HG03045 (cell line): ENCODE results near the gene PNPLA6.

Experiments
- ATAC-seq: cut with Tn5 transposase; IDR thresholded peaks from one replicate; pipeline ENCODE4 v1.9.1; 2021; ENCODE audit warnings: mild to moderate bottlenecking, moderate library complexity; ENCODE audit not compliant: unreplicated experiment

The PNPLA6 gene

DNA sequence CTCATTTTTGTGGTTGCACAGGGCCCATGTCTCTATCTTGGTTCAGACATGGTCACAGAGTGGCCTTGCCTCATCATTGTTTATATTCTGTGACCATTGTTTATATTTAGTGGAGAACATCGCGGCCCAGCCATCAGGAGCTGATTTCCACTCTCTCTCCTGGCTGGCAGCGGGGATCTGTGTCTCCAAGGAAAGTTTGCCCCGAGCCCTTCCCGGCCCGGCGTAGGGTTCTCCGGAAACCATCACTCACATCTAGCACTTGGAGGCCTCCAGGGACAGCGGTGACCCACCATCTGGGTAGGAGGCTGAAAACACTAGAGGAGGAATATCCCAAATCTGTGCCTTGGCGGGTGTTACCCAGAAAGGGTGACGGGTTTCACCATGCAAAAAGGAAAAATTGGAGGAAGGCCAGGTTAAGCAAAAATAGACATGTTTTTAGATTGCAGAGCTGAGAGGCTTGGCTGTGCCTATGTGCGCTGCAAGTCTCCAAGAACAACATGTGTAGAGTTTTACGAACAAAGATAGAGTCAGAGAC is 20.3 kb upstream of the PNPLA6 start:
- no peak for ATAC-seq

DNA sequence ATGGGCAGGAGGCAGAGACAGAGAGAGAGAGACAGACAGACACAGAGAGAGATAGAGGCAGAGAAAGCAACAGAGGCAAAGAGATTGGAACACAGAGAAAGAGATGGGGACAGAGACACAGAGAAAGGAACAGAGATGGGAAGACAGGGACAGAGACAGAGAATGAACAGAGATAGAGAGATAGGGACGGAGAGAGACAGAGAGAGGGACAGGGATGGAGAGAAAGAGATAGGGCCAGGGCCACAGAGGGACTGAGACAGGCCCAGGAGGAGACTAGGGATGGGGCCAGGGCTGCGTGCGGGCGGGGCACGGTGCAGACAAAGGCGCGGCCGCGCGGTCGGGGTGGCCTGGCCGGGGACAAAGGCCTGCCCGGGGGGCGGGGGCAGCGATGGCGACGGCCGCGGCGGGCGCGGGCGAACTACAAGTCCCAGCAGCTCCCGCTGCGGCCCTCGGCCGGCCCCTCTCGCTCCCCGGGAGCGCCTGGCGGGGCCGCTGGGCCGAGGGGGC is 19.8 kb upstream of the PNPLA6 start, which contains the start of gene ZNF358:
ZNF358 (plus strand) TSS at position 459 of the 507 bp plus-strand sequence. CDS start 3,140 bp downstream, outside the sequence.
- ATAC-seq: no peak

DNA sequence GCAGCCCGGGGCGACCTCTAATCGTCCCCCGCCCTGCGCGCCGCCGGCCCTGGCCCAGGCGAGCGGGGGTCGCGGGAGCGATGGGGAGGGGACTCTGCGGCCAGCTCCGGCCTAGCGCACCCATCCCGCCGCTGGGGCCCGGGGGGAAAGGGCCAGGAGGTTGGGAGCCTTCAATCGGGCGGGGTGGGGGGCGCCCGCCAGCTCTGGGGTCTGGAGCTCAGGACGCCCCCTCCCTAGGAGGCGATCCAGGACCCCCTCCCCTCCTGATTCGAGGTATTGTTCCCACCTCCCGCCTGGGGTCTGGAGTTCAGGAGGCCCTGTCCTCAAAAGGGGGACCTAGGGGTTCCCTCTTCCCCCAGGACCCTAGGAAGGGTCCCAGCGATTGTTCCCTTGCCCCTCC is 19.2 kb upstream of the PNPLA6 start:
- no peak for ATAC-seq

DNA sequence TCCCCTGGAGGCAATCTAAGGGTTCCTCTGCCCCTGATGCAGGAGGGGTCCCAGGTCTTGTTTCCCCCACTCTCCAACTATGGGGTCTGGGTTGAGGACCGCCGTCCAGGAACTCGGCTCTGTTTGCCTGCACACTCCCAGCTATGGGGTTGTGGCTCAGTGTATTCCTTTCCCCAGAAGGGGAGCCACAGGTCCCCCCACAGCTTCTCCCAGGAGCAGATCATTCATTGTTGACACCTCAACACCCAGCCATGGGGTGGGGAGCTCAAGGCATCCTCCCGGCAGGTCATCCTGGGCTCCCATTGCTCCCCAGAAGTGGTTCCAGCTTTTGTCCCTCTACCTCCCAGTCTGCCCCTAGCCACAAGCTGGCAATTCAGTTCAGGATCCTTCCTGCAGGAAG is 18.6 kb upstream of the PNPLA6 start:
- no peak for ATAC-seq

DNA sequence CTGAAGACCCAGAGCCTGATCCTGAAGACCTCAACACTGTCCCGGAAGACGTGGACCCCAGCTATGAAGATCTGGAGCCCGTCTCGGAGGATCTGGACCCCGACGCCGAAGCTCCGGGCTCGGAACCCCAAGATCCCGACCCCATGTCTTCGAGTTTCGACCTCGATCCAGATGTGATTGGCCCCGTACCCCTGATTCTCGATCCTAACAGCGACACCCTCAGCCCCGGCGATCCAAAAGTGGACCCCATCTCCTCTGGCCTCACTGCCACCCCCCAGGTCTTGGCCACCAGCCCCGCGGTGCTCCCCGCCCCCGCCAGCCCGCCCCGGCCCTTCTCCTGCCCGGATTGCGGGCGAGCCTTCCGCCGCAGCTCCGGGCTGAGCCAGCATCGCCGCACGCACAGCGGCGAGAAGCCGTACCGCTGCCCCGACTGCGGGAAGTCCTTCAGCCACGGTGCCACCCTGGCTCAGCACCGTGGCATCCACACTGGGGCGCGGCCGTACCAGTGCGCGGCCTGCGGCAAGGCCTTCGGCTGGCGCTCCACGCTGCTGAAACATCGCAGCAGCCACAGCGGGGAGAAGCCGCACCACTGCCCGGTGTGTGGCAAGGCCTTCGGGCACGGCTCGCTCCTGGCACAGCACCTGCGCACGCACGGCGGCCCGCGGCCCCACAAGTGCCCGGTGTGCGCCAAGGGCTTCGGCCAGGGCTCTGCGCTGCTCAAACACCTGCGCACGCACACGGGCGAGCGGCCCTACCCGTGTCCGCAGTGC is 16.0 kb upstream of the PNPLA6 start:
- no peak for ATAC-seq

DNA sequence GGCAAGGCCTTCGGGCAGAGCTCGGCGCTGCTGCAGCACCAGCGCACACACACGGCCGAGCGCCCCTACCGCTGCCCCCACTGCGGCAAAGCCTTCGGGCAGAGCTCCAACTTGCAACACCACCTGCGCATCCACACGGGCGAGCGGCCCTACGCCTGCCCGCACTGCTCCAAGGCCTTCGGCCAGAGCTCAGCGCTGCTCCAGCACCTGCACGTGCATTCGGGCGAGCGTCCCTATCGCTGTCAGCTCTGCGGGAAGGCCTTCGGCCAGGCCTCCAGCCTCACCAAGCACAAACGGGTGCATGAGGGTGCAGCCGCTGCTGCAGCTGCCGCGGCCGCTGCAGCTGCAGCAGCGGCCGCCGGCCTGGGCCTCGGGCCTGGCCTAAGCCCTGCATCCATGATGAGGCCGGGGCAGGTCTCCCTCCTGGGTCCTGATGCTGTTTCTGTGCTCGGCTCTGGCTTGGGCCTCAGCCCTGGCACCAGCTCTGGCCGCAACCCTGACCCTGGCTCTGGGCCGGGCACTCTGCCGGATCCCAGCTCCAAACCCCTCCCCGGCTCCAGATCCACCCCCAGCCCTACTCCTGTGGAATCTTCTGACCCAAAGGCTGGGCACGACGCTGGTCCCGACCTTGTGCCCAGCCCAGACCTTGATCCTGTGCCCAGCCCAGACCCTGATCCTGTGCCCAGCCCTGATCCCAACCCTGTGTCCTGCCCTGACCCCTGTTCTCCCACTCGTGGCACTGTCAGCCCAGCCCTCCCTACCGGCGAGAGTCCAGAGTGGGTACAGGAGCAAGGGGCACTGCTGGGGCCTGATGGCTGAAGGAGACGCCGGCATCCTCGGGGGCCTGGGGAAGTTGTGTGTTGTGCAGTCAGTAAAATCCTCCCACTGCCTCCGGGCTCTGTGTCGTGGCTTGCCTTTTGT is 15.1 kb upstream of the PNPLA6 start:
- no peak for ATAC-seq

DNA sequence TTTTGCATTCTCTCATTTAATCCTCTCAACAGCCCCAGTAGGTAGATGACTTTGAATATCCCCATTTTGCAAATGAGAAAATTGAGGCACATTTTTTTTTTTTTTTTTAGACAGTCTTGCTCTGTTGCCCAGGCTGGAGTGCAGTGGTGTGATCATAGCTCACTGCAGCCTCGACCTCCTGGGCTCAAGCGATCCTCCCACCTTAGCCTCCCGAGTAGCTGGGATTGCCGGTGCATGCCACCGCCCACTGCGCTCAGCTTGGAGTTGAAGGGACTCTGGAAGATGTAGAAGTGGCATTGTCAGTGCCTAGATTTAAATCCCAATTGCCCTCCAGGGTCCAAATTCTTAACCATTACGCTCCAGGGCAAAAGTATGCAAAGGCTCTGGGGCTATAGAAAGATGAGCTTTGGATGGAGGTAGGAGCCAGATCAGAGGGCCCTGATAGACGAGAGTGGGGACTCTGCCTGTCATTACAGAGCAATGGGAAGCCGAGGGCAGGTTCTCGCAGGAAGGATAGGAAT is 13.9 kb upstream of the PNPLA6 start:
- no peak for ATAC-seq

DNA sequence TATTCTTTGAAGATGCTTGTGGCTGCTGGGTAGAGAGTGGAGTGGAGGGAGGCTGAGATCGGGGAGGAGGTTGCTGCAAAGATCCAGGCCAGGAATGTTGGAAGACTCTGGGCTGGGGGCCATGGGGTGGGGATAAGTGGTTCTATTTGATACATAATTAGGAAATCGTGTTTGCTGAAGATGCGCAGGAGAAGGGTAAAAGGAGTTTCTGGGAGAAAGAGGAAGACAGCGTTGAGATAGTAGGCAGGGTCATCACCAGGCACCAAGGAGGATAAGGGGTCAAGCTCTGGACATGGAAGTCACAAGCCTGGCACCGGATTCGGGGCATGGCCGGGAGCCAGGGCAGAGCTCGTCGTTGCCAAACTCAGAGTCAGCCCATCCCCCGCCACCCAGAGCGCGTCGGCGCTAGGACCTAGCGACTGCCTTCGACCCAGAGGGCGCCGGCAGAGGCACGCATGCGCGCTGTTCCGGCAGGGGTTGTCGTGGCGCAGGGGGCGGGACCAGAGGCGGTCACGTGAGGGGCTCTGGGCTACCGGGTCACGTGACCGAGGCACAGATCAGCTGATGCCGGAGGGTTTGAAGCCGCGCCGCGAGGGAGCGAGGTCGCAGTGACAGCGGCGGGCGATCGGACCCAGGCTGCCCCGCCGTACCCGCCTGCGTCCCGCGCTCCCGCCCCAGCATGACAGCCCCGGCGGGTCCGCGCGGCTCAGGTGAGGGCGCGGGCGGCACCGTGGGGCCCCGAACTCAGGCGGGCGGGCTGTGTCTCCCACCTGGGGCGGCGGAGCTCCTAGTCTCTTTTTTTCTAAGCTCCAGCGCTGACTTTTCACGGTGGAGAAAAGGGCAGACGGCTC is 13.2 kb upstream of the PNPLA6 start, which contains the start of gene MCOLN1:
MCOLN1 (plus strand) TSS at position 553 of the 851 bp plus-strand sequence; CDS start at position 680, 127 bp downstream.
- ATAC-seq: peak; percentile 77

DNA sequence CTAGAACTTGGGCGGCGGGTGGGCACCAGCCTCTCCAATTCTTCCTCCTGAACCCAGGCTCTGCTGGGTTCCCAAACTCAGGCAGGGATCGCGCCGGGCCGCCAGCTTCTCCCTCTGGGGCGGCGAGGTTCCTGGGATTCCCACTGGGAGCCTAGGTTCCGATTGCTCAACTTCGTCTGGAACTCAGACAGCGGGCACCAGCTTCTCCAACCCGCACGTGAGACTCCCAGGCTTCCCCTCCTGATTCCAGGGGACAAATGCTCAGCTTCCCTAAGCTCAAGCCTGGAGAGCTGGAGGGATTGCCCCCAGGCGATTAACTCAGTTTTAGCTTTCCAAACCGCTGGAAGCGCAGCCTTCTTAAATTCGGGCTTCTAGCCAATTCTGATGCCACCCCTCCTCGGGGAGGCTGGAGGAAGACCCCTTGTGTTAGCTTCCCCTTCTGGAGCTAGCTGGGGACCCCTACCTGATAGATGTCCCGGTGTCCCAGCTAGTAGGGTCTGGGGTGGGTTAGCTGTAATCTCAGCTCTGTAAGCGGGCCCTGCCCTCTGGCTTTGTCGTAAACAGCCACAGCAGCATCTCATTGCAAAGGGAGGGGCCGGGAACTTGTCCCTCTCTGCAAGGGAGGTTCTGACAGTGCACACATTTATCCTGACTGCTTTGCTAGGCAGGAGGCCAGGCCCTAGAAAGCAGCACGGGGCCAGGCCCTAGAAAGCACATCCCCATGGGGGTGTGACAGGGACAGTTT is 12.4 kb upstream of the PNPLA6 start:
- no peak for ATAC-seq

DNA sequence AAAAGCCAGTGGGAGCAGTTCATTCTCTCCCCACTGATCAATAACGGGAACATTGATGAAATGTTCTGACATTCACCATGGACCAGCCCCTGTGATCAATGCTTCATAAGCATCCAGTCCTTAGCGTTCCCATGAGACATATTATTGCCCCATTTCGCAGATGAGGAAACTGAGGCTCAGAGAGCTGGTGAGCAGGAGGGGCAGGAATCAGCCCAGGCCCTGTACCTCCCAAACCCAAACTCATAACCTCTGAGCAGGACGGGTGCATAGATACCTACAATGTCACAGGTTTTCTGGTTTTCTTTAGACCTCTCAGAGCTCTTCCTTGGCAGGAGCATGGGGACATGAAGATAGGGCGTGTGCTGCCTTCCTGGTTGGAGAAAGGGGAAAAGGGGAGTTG is 11.0 kb upstream of the PNPLA6 start:
- no peak for ATAC-seq

DNA sequence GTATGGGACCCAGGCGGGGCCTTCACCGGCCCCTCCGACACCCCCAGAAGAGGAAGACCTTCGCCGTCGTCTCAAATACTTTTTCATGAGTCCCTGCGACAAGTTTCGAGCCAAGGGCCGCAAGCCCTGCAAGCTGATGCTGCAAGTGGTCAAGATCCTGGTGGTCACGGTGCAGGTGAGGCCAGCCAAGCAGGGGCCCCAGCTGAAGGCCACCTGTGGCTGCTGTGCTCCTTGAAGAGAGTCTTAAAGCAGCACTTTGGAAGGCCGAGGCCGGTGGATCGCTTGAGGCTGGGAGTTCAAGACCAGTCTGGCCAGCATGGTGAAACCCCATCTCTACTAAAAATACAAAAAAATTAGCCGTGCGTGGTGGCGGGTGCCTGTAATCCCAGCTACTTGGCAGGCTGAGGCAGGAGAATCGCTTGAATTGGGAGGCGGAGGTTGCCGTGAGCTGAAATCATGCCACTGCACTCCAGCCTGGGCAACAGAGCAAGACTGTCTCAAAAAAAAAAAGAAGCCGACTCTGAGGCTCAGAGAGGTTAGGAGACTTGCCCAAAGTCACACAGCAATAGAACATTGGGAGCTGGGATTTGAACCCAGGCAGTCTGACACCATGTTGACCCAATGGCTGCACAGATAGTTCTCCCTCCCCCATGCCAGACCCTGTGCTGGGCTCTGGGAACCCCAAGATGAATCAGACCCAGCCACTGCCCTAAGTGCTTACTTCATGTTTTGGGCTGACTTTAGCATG is 10.4 kb upstream of the PNPLA6 start:
- no peak for ATAC-seq

DNA sequence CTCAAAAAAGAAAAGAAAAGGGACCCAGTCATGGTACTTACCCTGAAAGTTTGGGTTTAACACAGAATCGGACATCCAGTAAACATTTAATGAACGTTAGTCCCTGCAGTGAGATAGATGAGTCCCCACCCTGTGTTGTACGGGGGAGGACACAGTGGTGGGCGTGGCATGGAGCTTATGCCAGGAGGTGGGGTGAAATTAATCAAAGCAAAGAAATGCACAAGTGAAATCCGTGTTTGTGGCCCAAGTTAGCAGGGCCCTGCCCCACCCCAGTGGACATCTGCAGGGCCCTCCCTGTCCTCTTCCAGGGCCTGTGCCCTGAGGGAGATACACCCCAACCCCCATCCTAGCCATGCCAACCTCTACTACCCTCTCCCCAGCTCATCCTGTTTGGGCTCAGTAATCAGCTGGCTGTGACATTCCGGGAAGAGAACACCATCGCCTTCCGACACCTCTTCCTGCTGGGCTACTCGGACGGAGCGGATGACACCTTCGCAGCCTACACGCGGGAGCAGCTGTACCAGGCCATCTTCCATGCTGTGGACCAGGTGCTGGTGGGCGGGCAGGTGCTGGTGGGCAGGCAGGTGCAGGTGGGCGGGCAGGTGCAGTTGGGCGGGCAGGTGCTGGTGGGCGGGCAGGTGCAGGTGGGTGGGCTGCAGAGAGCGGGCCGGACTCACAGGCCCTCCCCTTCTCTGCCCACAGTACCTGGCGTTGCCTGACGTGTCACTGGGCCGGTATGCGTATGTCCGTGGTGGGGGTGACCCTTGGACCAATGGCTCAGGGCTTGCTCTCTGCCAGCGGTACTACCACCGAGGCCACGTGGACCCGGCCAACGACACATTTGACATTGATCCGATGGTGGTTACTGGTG is 9.2 kb upstream of the PNPLA6 start:
- no peak for ATAC-seq

DNA sequence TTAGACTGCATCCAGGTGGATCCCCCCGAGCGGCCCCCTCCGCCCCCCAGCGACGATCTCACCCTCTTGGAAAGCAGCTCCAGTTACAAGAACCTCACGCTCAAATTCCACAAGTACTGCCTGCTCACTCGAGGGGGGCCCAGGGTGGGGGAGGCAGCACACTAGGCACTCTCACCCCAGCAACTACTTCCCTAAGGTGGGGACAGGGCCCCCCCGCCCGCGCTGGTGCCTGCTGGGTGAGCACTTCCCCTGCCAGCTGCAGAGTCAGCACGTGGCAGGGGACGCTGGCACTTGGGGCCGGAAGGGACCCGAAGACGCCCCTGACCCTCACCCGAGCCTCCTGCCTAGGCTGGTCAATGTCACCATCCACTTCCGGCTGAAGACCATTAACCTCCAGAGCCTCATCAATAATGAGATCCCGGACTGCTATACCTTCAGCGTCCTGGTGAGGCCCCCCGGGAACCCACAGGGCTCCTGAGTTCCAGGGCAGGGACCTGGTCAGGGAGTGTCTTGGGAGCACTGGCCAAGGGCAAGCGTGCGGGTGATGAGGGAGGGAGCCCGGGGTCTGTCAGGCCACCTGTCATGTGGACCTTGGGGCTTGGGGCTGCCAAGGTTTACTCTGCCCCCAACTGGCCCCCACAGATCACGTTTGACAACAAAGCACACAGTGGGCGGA is 7.9 kb upstream of the PNPLA6 start:
- no peak for ATAC-seq

DNA sequence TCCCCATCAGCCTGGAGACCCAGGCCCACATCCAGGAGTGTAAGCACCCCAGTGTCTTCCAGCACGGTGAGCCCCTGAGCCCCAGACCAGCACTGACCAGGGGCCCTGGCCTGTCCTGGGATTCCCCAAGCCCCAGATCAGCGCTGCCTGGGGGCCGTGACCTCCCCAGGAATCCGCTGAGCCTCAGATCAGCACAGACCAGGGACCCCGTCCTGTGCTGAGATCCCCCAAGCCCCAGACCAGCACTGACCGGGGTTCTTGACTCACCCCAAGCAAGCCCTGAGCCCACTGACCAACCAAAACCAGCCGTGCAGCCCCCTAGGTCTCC is 7.4 kb upstream of the PNPLA6 start:
- ATAC-seq: no peak

DNA sequence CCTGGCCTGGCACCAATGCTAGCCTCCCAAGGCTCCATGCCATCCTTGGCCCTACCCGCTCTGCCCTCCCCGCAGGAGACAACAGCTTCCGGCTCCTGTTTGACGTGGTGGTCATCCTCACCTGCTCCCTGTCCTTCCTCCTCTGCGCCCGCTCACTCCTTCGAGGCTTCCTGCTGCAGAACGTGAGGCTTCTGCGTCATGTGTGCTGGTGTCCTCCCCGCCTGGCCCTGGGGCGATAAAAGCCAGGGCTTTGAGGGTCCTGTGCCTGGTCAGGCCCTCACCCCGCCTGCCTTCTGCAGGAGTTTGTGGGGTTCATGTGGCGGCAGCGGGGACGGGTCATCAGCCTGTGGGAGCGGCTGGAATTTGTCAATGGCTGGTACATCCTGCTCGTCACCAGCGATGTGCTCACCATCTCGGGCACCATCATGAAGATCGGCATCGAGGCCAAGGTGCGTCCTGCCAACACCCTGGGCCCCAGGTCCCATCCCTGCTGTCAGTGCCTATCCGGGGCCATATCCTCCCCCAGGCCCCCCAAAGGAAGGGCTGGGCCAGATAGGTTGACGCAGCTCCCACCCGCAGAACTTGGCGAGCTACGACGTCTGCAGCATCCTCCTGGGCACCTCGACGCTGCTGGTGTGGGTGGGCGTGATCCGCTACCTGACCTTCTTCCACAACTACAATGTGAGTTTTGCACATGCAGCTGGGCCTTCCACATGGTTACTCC is 6.8 kb upstream of the PNPLA6 start:
- ATAC-seq: no peak

DNA sequence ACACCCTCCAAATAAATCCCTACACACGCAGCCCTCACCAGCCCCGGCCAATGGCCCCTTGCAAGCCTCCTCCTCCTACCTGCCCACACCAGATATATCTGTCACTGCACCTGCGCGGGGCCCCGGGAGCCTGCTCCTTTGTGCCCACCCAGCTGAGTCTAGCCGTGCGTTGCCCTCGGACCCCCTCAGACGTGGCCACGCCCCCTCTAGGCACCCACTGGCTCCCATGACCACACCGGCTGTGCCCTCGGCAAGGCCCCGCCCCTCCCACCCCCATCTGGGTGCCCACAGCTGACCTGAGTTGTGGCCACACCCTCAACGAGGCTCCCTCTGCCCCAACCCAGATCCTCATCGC is 6.3 kb upstream of the PNPLA6 start:
- ATAC-seq: no peak
